Tibial nerve (tissue), 4 donors: Measurements from ENCODE around the gene GET3.

ENCODE experiments used
- CTCF ChIP-seq, 5 experiments: fragments of 200-600 bp in 3 of 5; fragments of 450-650 bp in 2 of 5; sonication (generic) in 3 of 5; IDR thresholded peaks; one replicate each; pipeline ENCODE4 v1.5.1; 2016 to 2019; ENCODE audit warnings: antibody characterized with exemption in 5 of 5, mild to moderate bottlenecking in 3 of 5, moderate library complexity in 2 of 5
- EP300 ChIP-seq, 2 donors: sonication (generic); formaldehyde crosslinking; IDR thresholded peaks; one replicate each; pipeline ENCODE4 v1.6.1; 2017; ENCODE audit warnings: antibody characterized with exemption in 2 of 2, mild to moderate bottlenecking in 1 of 2
- POLR2A ChIP-seq, 2 donors: fragments of 450-650 bp; IDR thresholded peaks; one replicate each; pipeline ENCODE4 v1.6.1; 2017; ENCODE audit warnings: antibody characterized with exemption in 2 of 2, mild to moderate bottlenecking in 2 of 2, moderate library complexity in 2 of 2

- TF ChIP-seq CTCF (IDR thresholded peaks at IDR 0.05) (no peak), POLR2A (IDR thresholded peaks at IDR 0.05) (no peak), EP300 (IDR thresholded peaks at IDR 0.05) (no peak)
These were observed 13.6 kb downstream of the GET3 start for GRCh38 chr19:12750851-12751250.
